Raji (cell line): ENCODE measurements around the gene OR14A16.

Experiments used
- POLR2A ChIP-seq: IDR thresholded peaks from 2 replicates; pipeline ENCODE4 v1.6.1; 2011; ENCODE audit warnings: low read depth, low read length, control low read depth; ENCODE audit not compliant: insufficient read depth

The OR14A16 gene

GRCh38 chr1:247824023-247824422 is at the start of gene OR14A16:
Gene OR14A16 (minus strand): TSS chr1:247824119. CDS start chr1:247815729, 8,390 bp downstream.
- no peak for TF ChIP-seq POLR2A

- no peak for TF ChIP-seq POLR2A
These were observed 41.5 kb upstream of the OR14A16 start for GRCh38 chr1:247865416-247865815.

GRCh38 chr1:247864644-247865043 is 40.7 kb upstream of the OR14A16 start:
- TF ChIP-seq POLR2A: no peak

- TF ChIP-seq POLR2A: no peak
These were observed 38.8 kb upstream of the OR14A16 start for GRCh38 chr1:247862756-247863155.

- no peak for TF ChIP-seq POLR2A
These were observed 34.2 kb upstream of the OR14A16 start for GRCh38 chr1:247857985-247858619.

GRCh38 chr1:247857069-247857984 is 33.4 kb upstream of the OR14A16 start, which contains the start of gene TRIM58:
Gene TRIM58 (plus strand): TSS chr1:247857187. CDS start chr1:247857247, 60 bp downstream.
- no peak for TF ChIP-seq POLR2A

GRCh38 chr1:247855911-247856310 is 32.0 kb upstream of the OR14A16 start:
- TF ChIP-seq POLR2A: no peak

- TF ChIP-seq POLR2A: no peak
These were observed 31.1 kb upstream of the OR14A16 start for GRCh38 chr1:247854899-247855545.

GRCh38 chr1:247849616-247850015 is 25.7 kb upstream of the OR14A16 start:
- TF ChIP-seq POLR2A: no peak

GRCh38 chr1:247848346-247848745 is 24.4 kb upstream of the OR14A16 start:
- TF ChIP-seq POLR2A: no peak

- no peak for TF ChIP-seq POLR2A
These were observed 21.7 kb upstream of the OR14A16 start for GRCh38 chr1:247845693-247846017.

GRCh38 chr1:247845011-247845692 is 21.2 kb upstream of the OR14A16 start:
- TF ChIP-seq POLR2A: no peak

GRCh38 chr1:247843411-247843810 is 19.5 kb upstream of the OR14A16 start:
- TF ChIP-seq POLR2A: no peak

GRCh38 chr1:247841796-247842195 is 17.9 kb upstream of the OR14A16 start, which contains the start of gene OR11L1:
Gene OR11L1 (minus strand): TSS chr1:247841896. CDS start chr1:247841896, 0 bp downstream.
- TF ChIP-seq POLR2A: no peak

GRCh38 chr1:247840818-247841217 is 16.9 kb upstream of the OR14A16 start:
- no peak for TF ChIP-seq POLR2A
